Transverse colon (tissue), 4 donors: Measurements from ENCODE around the gene PROSER2. TPM values are rescaled to one million over a fixed set of nuclear protein-coding genes. Genes with fewer than 3 reads are reported as not detected.

Experiments
- DNase-seq: peaks from one replicate; pipeline ENCODE4 v3.0.0-alpha.2; 2019
- H3K27ac ChIP-seq, 4 donors: fragments of 200-600 bp; sonication (generic); 2 replicates each; pipeline ENCODE4 v1.5.1; 2016 to 2018; ENCODE audit warnings: inconsistent platforms in 4 of 4
- H3K27me3 ChIP-seq: fragments of 200-600 bp; sonication (generic); 2 replicates; pipeline ENCODE4 v1.5.1; 2017; ENCODE audit warnings: inconsistent platforms
- H3K36me3 ChIP-seq, 4 donors: fragments of 200-600 bp; sonication (generic); 2 replicates each; pipeline ENCODE4 v1.5.1; 2017 to 2019; ENCODE audit warnings: inconsistent platforms in 4 of 4
- H3K4me1 ChIP-seq, 4 donors: fragments of 200-600 bp; sonication (generic); 2 replicates each; pipeline ENCODE4 v1.5.1; 2017 to 2020; ENCODE audit warnings: inconsistent platforms in 4 of 4
- H3K4me3 ChIP-seq, 4 donors: fragments of 200-600 bp; sonication (generic); 1 replicate in 1 of 4; 2 replicates in 3 of 4; pipeline versions ENCODE4 v1.5.1 to v1.6.1; 2017 to 2019; ENCODE audit warnings: inconsistent platforms in 4 of 4
- H3K9me3 ChIP-seq, 2 donors: fragments of 200-600 bp; sonication (generic); 2 replicates each; pipeline ENCODE4 v1.5.1; 2017 to 2019; ENCODE audit warnings: inconsistent platforms in 2 of 2
- CTCF ChIP-seq, 5 experiments: fragments of 200-600 bp in 3 of 5; fragments of 450-650 bp in 2 of 5; sonication (generic) in 3 of 5; IDR thresholded peaks; 1 replicate in 2 of 5; 2 replicates in 3 of 5; pipeline ENCODE4 v1.5.1; 2016 to 2017; ENCODE audit warnings: antibody characterized with exemption in 5 of 5, inconsistent platforms in 3 of 5, mild to moderate bottlenecking in 2 of 5, moderate library complexity in 1 of 5
- EP300 ChIP-seq: sonication (generic); formaldehyde crosslinking; IDR thresholded peaks from one replicate; pipeline ENCODE4 v1.6.1; 2017; ENCODE audit warnings: antibody characterized with exemption, low read depth
- POLR2A ChIP-seq: fragments of 450-650 bp; IDR thresholded peaks from one replicate; pipeline ENCODE4 v1.6.1; 2016; ENCODE audit warnings: antibody characterized with exemption, mild to moderate bottlenecking, moderate library complexity
- POLR2AphosphoS5 ChIP-seq, 3 donors: sonication (generic); formaldehyde crosslinking; IDR thresholded peaks; one replicate each; pipeline ENCODE4 v1.6.1; 2016; ENCODE audit warnings: antibody characterized with exemption in 3 of 3
- WGBS, 2 donors: methylation state at CpG; one replicate each; pipeline ENCODE4 v1.1.5; 2018; ENCODE audit warnings: low coverage in 1 of 2; 5-methylcytosine and 5-hydroxymethylcytosine counted together
- in situ Hi-C, 4 donors: fragments of 200-750 bp; cut with MboI; loops; one replicate each; pipeline versions ENCODE4 v1.15.0 to v1.15.1; 2017; ENCODE audit warnings: low sequenced_read_pairs in 3 of 4, low pct_ligation_motif_present in 1 of 4, low pct_unique_long_range_greater_than_20kb in 1 of 4
- intact Hi-C: fragments of 100-400 bp; cut with DNase I; formaldehyde crosslinking; loops from one replicate; pipeline ENCODE4 v1.15.1; 2023; ENCODE audit warnings: low total_unique reads
- total RNA-seq, 4 donors: library from RNA; depleted of rRNA; stranded (reverse); fragments of >200 nt; gene quantifications; one replicate each; pipeline ENCODE4 v1.1.0, GENCODE V29; 2016

Gene PROSER2
- total RNA-seq, 4 donors from 2014 or later = 4.2 to 29.2 (median 6.9) TPM

DNA sequence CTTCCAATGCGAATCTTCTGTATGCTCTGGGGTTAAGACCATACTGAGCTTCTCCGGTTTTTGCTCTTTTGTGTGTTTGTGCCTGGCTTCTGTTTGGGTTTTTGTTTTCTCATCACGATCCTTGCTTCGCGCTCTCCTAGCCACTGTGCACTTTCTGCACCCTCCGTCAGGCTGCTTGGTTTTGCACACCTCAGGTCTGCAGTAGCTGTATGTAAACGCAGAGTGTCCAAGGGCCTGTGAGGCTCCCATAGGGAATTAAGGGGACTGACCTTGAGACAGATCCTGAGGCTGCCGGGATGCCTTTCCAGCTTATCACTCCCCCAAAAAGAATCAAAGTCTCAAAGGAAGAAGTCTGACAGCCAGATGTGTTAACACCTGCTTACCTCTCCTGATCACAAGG is 95.2 kb downstream of the PROSER2 start:
- WGBS, 2 donors = 68 to 91% methylated on average over 3 to 8 of the region's 8 CpGs
- no peak overlapping the region for H3K4me3 ChIP-seq

DNA sequence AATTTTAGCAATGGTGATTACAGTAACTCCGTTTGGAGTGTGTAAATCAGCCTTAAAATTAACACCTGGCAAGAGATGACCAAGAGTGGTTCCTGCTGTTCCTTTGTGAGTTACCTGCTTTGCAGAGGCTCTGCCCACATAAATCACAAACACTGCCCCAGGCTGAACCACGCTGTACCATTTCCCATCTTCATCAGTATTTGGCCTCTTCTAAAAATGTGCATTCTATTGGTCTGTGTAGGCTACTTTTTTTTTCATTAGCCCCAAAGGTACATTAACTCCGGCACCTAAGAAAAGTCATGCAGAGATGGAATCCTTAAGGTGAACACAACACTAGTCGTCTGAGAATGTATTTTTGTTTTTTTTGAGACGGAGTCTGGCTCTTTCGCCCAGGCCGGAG is 96.1 kb downstream of the PROSER2 start:
- WGBS, 2 donors = 78 to 88% methylated on average over 4 to 7 of the region's 7 CpGs
- DNase-seq = no peak
- no peak for TF ChIP-seq POLR2AphosphoS5 (IDR thresholded peaks at IDR 0.05)
- TF ChIP-seq POLR2A = no peak
- TF ChIP-seq EP300 = no peak
- no peak for TF ChIP-seq CTCF (IDR thresholded peaks at IDR 0.05)
- no peak overlapping the region for H3K4me3 ChIP-seq
- H3K27ac ChIP-seq = no peak overlapping the region
- intact Hi-C loops = no loop called here
- peaks cover 0 to 14% (median 6%) of the 10 kb centered on the region in 4 donors for H3K36me3 ChIP-seq
- in situ Hi-C loops = no loop called here
- no peaks in the 10 kb centered on the region for H3K9me3 ChIP-seq
- no peaks in the 10 kb centered on the region for H3K4me1 ChIP-seq
- H3K27me3 ChIP-seq = no peaks in the 10 kb centered on the region

More for the DNA sequence above, 95.2 kb downstream of the PROSER2 start:
- in situ Hi-C loops (no loop called here), intact Hi-C loops (no loop called here)
- H3K36me3 ChIP-seq = peaks cover 0 to 14% (median 6%) of the 10 kb centered on the region in 4 donors
- no peak overlapping the region for H3K27ac ChIP-seq
- H3K4me1 ChIP-seq = no peaks in the 10 kb centered on the region
- no peak for DNase-seq
- TF ChIP-seq POLR2A (no peak), POLR2AphosphoS5 (IDR thresholded peaks at IDR 0.05) (no peak), CTCF (IDR thresholded peaks at IDR 0.05) (no peak), EP300 (no peak)
- no peaks in the 10 kb centered on the region for H3K9me3 ChIP-seq
- no peaks in the 10 kb centered on the region for H3K27me3 ChIP-seq

Other genes with a start within 250 kb of the PROSER2 start
- 10 to 100 TPM; 17.3 to 45.8 (median 26.6) TPM for gene USP6NL, start 211.7 kb upstream of the PROSER2 start, total RNA-seq
- gene ECHDC3, start 81.0 kb upstream of the PROSER2 start, total RNA-seq = 1 to 10 TPM in 3 of 4 donors, under 1 TPM in 1; 0.75 to 5.7 (median 4.0) TPM
- 10 to 100 TPM; 16.5 to 28.6 (median 23.1) TPM for gene UPF2, start 219.5 kb downstream of the PROSER2 start, total RNA-seq
- gene DHTKD1, start 245.6 kb downstream of the PROSER2 start, total RNA-seq = 10 to 100 TPM in 2 of 4 donors, 1 to 10 TPM in 2; 7.0 to 29.5 (median 13.0) TPM